Neural cell (in vitro differentiated cells): Measurements from ENCODE around the gene DIP2C.

Experiments
- CTCF ChIP-seq: fragments of 450-650 bp; IDR thresholded peaks from 2 replicates; pipeline ENCODE4 v1.5.1; 2014; ENCODE audit warnings: antibody characterized with exemption, mild to moderate bottlenecking, moderate library complexity; ENCODE audit not compliant: poor library complexity, severe bottlenecking
- EP300 ChIP-seq: fragments of 450-650 bp; conservative IDR thresholded peaks from 2 replicates; pipeline ENCODE4 v1.6.1; 2014; ENCODE audit warnings: antibody characterized with exemption, mild to moderate bottlenecking, moderate library complexity; ENCODE audit not compliant: poor library complexity, severe bottlenecking
- EZH2 ChIP-seq: fragments of 200-600, 300-800 bp; shearing (Covaris generic), sonication (generic); IDR thresholded peaks from 2 replicates; pipeline ENCODE4 v1.6.1; 2014; ENCODE audit warnings: antibody characterized with exemption, low read length, borderline replicate concordance, mild to moderate bottlenecking; ENCODE audit not compliant: insufficient read depth, poor library complexity, severe bottlenecking
- MXI1 ChIP-seq: fragments of 450-650 bp; conservative IDR thresholded peaks from 2 replicates; pipeline ENCODE4 v1.6.1; 2014; ENCODE audit warnings: antibody characterized with exemption, mild to moderate bottlenecking; ENCODE audit not compliant: poor library complexity, severe bottlenecking
- POLR2AphosphoS5 ChIP-seq: IDR thresholded peaks from 2 replicates; pipeline ENCODE4 v1.6.1; 2012
- RAD21 ChIP-seq: fragments of 450-650 bp; conservative IDR thresholded peaks from 2 replicates; pipeline ENCODE4 v1.6.1; 2014; ENCODE audit warnings: antibody characterized with exemption, mild to moderate bottlenecking, moderate library complexity
- REST ChIP-seq: IDR thresholded peaks from 2 replicates; pipeline ENCODE4 v1.6.1; 2012; ENCODE audit warnings: borderline replicate concordance
- SMC3 ChIP-seq: fragments of 450-650 bp; conservative IDR thresholded peaks from 2 replicates; pipeline ENCODE4 v1.6.1; 2014; ENCODE audit warnings: antibody characterized with exemption, mild to moderate bottlenecking, moderate library complexity; ENCODE audit not compliant: poor library complexity
- TAF1 ChIP-seq: IDR thresholded peaks from 2 replicates; pipeline ENCODE4 v1.6.1; 2012; ENCODE audit warnings: low read depth

DNA sequence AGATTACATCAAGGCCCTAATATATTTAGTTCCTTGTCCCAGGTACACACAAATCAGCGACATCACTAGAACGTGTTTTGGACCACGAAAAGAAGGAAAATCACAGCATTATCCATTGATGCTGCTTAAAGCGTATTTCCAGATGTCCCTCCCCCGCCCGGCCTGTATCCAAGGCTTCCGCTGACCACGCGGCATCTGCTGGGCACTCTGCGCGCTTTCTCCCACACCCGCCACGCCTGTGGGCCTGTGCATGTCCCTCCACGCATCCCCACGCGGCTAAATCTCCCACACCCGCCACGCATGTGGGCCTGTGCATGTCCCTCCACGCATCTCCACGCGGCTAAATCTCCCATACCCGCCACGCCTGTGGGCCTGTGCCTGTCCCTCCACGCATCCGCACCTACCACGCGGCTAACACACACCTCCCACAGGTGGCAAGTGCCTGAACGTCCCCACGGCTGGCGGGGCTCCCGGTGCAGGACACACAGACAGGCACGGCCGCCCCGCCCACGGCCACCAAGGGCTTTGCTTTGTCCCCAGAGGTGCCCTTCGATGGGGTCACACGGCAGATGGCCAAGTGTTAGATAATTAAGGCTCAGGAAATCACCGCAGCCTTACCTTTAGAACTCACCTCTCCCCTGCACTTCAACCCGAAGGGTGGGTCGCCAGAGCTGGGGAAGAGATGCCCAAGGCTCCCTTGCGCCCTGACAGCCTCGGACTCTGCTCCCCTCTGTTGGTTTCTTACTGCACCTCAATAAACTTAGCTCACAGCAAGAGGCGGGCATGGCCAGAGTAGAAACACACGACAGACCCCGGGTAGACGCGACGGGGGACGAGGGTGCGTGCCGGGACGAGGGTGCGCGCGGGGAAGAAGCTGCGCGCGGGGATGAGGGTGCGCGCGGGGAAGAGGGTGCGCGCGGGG lies 49.5 kb downstream of the DIP2C start:
- TF ChIP-seq REST: no peak
- TF ChIP-seq RAD21: no peak
- TF ChIP-seq EP300: no peak
- no peak for TF ChIP-seq CTCF
- no peak for TF ChIP-seq EZH2
- TF ChIP-seq POLR2AphosphoS5: no peak
- TF ChIP-seq SMC3: no peak
- no peak for TF ChIP-seq MXI1
- TF ChIP-seq TAF1: no peak
